ENCODE measurements around the gene C1RL.

DNA sequence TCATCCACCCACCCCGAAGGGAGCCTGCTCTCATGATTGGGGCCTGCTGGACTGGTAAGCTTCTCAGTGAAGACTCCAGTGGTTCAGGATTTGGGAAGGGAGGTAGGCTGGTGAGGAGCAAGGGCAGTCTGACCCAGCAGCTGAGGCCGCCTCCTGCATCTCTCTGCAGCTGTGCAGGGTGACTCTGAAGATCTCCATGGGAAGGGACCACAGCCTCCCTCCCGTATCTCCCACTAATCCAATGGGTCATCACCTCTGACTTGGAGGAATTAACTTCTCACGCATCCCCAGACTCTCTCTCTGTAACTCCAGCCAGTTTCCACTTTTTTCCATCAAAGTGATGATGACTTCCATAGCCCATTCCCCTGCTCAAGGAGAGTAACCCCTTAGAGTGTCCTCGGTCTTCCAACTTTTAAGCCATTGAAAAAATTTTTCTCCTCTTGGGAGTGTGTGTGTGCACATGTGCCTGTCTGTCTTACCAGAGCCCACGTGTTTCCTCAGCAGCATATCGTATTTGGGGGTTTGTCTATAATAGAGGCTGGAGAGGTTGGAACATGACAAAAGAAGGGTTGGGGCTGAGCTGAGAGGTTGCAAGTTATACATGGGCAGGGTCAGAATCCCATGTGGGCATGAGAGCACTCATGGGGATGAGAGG lies 32.5 kb upstream of the C1RL start:
- no peak for TF ChIP-seq CTCF (IDR thresholded peaks at IDR 0.05; ENCODE audit: low read length)
- TF ChIP-seq EZH2 (IDR thresholded peaks at IDR 0.05; ENCODE audit: borderline replicate concordance, low read length) = no peak
